T-helper 2 cell treated with Interferon-gamma antibody and Interleukin-4, amounts not matched to agents 100 ng/mL and 5 ng/mL, for 36 hours (primary cell): ENCODE measurements around the gene SHISA9. TPM values are rescaled to one million over a fixed set of nuclear protein-coding genes. Genes with fewer than 3 reads are reported as not detected.
"Not testable (repeated sequence)": the region's sequence is repeated elsewhere in the genome, so short reads cannot be mapped to it uniquely, and the experiment has no call there.

Source experiments
- intact Hi-C: fragments of 100-400 bp; cut with micrococcal nuclease; formaldehyde crosslinking; loops from one replicate; pipeline ENCODE4 v1.15.1; 2023
- total RNA-seq: library from RNA; stranded (reverse); gene quantifications from 2 replicates; pipeline ENCODE4 v1.2.3, GENCODE V29; 2022

The SHISA9 gene
- 0.02 TPM in 1 of 2 replicates, not detected in the other for total RNA-seq

DNA sequence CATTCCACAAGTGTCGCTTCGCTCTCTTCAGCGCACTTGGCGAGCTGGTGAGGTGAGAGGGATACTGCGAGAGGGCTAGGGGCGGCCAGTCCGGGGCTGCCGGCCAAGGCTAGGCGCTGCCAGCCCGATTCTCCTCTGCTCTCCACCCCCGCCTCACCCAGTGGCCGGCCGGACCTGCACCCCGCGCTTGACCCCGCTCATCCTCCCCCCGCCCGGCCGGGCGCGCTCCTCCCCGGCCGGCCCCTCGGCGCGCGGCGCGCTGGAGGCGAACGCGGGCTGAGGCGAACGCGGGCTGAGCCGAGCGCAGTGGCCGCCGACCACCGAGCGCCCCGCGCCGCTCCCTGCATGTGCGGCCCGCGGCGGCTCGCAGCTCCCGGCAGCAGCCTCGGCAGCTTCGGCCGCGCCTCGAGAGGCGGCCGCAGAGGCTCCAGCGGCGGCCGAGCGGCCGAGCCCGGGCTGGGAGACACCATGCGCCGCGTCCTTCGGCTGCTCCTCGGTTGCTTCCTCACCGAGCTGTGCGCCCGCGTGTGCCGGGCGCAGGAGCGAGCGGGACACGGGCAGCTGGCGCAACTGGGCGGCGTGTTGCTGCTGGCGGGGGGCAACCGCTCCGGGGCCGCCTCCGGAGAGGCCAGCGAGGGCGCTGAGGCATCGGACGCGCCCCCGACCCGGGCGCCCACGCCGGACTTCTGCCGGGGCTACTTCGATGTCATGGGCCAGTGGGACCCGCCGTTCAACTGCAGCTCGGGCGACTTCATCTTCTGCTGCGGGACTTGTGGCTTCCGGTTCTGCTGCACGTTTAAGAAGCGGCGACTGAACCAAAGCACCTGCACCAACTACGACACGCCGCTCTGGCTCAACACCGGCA lies at the start of gene SHISA9:
TSS of gene SHISA9 (plus strand) at position 2 of the 865 bp plus-strand sequence.
- intact Hi-C loops = no loop called here

DNA sequence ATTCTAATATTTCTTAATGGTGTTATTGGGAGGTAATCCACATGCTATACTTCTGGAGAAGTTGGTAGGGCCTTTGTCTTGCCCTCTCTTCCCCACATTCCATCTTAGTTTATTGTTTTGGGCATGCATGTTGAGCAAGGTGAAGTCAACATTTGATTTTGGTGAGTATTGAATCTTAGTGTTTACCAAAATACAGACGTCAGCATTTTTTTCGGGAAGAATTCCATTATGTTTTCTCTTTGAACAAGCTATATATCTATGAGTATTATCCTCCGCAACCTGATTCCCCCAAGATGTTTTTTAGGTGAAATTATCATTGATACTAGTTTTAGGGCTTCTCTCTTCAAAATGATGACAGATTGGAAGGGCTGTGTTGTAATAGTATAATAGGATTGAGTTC lies 47.4 kb upstream of the SHISA9 start:
- intact Hi-C loops = no loop called here

DNA sequence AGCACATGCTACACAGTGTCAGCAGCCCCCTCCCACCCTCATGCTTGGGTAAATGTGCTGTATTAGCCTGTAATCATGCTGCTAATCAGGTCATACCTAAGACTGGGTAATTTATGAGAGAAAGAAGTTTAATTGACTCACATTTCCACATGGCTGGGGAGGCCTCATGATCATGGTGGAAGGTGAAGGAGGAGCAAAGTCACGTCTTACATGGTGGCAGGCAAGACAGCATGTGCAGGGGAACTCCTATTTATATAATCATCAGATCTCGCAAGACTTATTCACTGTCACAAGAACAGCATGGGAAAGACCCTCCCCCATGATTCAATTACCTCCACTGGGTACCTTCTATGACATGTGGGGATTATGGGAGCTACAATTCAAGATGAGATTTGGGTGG lies 44.0 kb upstream of the SHISA9 start:
- intact Hi-C loops = not testable (repeated sequence)

DNA sequence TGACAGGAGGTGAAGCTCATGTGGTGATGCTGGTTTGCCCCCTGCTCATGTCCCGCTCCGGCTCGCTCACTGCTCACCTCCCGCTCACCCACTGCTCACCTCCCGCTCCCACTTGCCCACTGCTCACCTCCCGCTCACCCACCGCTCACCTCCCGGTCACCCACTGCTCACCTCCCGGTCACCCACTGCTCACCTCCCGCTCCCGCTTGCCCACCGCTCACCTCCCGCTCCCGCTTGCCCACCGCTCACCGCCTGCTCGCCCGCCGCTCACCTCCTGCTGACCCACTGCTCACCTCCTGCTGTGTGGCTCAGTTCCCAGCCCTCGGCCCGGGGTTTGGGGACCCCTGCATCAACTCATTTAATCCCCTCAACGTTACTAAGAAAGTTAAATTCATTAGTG lies 39.1 kb upstream of the SHISA9 start:
- intact Hi-C loops = no loop called here

DNA sequence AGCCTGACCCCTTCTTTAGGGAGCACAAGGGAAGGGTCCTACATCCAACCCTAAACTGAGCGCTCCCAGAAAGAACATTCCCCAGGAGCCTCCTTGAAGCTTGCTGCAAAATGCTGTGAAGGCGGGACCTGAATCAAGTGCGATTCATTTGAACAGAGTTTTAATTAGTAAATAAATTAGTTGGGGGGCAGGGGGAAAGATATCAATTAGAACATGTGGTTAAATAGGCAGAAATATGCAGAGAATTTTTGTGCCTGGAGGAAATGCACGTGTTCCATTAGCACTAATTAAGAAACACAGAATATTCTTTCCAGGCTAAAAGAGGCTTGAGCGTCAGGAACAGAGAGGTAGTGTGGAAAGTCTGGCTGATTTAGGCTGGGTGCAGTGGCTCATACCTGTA lies 38.5 kb upstream of the SHISA9 start:
- intact Hi-C loops = no loop called here

DNA sequence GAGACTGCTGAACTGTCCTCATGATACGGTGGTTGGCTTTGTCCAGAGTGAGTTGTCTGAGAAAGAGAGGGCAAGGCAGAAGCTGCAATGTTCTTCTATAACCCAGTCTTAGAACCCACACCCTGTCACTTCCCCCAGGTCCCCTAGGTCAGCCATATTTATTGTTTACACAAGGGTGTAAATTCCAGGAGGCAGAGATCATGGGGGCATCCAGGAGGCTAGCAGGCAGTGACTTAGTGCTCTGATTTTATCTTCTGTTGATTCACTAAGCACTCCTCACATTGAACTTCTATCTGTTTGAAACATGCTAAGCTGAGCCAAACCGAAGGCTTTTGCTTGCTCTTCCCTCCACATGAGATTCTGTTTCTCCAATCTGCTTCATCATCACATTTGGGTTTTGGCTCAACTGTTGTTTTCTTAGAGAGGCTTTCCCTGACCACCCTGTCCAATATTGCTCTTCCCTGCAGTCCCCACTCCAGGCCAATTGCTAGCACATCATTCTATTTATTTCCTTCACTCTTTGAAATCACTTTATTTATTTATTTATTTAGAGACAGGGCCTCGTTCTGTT lies 34.3 kb upstream of the SHISA9 start:
- intact Hi-C loops = no loop called here

DNA sequence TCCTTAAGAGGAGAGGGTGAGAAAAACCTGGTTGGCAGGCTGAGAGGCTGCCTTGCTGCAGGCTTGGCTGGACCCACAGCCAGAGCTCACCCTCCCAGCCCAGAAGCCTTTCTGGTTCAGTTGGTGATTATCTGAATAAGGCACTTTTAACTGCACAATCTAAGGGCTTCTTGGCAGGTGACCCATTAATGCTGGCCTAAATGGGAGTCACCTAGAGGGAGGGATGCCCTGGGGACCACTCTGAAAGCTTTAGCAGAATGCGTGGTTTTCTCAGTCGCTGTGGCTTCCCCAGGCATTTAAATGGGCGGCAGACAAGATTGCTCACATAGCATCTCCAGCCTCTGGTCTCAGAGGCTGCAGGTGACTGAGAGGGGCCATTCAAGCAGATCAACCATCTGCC lies 33.2 kb upstream of the SHISA9 start:
- intact Hi-C loops = no loop called here

DNA sequence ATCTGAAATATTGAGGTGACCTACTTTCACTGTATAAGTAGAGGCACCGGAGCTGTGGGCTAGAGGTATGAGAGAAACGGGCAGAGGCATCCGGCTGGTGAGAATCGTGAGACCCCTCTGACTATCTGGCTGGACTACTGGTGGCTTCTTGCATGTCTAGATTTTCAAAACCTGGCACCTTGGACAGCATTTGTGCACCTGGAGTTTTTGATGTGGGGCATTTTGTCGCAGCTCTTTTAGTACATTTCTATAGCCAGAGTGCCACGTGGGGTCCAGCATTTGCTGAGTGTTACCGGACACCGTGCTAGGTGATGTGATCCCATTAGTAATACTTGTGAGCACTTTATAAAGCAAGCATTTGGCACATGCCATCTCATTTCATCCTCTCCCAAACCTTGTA lies 32.6 kb upstream of the SHISA9 start:
- intact Hi-C loops = no loop called here

DNA sequence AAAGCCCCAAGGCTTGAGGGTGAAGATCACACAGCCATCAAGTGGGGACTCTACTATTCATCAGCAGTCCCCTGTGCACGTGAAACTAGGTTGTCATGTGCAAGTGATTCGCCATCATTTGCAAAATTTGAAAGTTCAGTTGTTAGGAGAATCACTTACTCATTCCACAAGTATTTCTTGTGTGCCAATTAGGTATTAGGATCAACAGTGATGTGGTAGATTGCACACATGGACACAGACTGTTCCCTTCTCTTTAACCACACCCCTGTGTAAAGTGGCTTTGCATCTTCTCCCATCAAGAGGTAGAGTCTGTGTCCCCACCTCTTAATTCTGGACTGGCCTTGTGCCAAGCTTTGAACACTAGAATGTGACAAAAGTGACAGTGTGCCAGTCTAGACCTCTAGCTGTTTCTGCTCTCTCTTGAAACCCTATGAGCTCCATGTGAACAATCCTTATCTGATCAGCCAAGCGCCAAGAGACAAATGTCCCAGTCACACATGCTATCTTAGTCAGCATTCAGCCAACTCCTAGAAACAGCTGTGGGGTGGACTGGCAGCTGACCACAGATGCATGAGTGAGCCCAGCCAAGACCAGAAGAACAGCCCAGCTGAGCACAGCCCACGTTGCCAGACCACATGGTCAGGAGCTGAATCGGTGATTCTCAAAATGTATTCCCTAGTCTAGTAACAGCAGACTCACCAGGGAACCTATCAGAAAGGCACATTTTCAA lies 31.5 kb upstream of the SHISA9 start:
- intact Hi-C loops = no loop called here

DNA sequence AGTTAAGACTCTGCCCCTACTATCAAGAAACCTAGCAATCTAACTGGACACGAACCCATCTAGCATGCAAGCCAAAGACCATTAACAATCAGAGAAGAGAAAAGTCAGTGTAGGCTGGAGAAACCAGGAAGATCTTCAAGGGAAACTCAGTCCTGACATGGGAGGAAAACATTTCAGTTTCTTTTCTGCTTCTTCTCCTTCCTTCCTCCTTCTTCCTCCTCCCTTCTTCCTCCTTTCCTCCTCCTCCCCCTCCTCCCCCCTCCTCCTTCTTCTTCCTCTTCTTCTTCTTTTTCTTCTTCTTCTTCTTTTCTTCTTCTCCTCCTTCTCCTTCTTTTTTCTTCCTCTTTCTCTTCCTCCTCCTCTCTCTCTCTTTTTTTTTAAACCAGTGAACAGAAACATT lies 29.6 kb upstream of the SHISA9 start:
- intact Hi-C loops = no loop called here

DNA sequence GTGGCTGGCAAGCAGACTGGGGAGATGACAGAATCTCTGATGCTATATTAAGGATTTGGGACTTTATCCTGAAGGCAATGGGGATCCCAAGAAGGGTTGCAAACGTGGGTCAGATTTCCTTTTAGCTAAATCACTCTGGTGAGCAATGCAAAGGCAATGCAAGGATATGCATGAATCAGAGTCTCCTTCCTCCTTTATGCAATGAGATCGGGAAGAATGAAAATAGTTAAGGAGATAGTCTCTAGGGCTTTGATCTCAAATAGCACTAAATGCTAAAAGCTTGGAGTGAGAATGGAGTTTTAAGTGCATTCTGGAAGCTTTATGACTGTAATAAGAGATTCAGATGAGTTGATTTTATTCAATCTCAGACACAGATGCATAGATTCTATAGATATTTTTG lies 27.2 kb upstream of the SHISA9 start:
- intact Hi-C loops = no loop called here

DNA sequence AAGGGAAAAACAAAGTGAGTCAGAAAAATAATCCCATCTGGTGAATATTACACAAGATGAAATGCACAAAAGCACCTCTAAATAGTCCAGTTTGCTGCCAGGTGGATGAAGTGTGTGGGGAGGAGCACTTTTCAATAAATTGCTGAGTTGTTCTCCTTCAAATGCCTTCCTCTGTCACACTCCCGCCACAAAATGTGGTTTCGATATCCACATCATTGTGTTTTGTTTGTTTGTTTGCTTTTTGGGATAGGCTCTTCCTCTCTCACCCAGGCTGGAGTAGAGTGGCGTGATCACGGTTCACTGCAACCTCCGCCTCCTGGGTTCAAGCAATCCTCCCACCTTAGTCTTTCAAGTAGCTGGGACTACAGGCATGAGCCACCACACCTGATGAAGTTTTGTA lies 24.6 kb upstream of the SHISA9 start:
- intact Hi-C loops = no loop called here

DNA sequence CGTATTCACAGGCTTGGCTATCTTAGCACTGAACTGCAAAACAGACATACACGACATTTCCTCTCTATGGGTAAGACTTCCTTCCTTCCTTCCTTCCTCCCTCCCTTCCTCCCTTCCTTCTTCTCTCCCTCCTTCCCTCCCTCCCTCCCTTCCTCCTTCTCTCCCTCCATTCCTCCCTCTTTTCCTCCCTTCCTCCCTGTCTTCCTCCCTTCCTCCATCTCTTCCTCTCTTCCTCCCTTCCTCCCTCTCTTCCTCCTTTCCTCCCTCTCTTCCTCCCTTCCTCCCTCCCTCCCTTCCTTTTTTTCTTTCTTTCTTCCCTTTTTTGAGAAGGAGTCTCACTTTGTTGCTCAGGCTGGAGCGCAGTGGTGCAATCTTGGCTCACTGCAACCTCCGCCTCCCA lies 22.4 kb upstream of the SHISA9 start:
- intact Hi-C loops = no loop called here

DNA sequence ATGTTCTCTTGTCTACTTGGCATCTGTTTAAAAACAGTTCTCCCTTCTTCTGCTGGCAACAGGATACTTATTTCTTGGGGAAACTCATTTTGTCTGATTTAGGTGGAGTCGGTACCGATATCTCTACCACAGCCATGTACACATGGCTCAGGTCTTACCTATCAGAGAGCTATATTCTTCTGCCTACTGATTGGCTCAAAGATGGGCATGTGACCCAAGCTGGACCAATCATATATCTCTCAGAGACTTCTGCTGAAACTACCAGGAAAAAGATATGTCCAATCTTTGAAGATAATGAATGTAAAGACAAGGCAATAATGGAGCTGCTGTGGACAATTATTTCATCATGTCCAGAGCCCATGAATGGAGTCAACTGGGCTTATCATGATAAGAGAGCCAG lies 21.6 kb upstream of the SHISA9 start:
- intact Hi-C loops = no loop called here

DNA sequence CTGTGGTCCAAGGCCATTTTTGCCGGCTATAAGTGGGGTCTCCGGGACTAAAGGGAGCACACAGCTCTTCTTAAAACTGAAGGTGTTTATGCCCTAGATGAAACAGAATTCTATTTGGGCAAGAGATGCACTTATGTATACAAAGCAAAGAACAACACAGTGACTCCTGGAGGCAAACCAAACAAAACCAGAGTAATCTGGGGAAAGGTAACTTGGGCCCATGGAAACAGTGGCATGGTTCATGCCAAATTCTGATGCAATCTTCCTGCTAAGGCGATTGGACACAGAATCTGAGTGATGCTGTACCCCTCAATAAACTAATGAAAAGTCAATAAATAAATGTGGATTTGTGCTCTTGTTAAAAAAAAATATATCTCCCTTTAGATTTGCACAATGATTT lies 20.2 kb upstream of the SHISA9 start:
- intact Hi-C loops = no loop called here

DNA sequence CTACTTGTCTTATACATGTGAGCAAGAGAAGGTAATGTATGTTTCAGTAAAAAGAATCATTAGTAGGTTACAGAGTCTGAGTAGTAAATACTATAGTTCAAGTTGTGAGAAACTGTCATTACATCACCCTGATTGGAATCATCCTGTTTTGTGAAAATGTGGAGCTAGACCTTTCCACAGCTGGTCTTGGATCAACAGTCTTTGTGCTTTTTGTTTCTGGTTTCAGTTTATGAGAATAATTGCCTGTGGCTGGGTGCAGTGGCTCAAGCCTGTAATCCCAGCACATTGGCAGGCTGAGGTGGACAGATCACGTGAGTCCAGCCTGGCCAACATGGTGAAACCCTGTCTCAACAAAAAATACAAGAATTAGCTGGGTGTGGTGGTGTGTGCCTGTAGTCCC lies 19.7 kb upstream of the SHISA9 start:
- intact Hi-C loops = no loop called here

DNA sequence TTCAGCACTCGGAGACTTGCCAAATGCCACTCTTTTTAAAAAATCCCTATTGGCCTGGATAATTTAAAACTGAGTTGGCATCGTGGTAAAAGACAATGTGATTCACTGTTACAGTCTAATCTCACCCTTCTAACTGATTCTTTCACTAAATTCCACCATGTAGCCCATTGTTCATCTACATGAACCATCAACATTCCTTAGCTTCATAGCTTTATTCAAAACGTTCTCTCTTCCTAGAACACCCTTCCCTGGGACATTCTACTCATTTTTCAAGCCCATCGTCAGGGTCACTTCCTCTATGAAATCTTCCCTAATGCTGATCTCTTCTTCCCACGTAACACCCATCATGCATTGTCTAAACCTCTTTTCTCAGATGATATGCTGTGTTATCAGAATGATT lies 15.7 kb upstream of the SHISA9 start:
- intact Hi-C loops = no loop called here

DNA sequence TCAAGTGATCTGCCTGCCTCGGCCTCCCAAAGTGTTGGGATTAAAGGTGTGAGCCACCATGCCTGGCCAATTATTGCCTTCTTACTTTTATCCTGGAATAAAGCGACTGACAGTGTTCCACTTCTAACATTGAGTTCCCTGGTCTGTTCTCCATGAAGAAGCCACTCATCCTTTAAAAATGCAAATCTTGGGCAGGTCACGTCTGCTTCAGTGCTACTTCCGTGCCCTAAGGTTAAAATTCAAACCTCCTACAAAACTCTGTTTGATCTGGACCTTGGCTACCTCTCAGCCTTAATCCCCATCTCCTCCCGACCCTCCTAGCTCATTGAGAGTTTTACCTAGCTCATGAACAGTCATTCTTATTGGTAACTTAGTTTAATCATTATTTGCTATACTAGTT lies 9.6 kb upstream of the SHISA9 start:
- intact Hi-C loops = no loop called here

DNA sequence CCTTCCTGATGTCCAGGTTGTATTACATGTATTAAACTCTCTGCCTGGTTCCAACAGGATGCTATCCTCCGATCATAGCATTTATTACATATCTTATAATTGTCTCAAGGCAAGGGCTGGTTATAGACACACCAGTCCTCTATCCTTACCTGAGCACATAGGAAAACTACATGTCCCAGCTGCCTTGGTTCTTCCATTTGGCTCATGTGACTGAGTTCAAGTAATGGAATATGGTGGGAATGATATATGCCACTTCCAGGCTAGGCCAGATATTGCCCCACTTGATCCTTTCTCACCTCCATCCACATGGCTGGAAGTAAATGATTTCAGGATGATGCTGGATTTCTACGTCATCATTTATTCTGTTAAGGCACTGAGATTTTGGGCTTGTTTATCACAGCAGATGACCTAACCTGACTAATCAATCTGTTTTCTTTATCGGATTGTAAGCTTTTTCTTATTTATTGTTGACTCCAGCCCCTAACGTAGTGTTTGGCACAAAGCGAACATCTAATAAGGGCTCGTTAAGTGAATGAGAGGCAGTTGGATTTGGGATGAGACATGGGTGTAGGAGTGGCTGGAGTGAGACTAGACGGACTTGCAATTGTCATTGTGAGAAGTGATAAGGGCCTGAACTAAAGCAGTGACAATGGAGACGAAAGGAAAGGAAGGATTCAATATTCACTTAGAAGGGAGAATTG lies 8.2 kb upstream of the SHISA9 start:
- intact Hi-C loops = no loop called here

DNA sequence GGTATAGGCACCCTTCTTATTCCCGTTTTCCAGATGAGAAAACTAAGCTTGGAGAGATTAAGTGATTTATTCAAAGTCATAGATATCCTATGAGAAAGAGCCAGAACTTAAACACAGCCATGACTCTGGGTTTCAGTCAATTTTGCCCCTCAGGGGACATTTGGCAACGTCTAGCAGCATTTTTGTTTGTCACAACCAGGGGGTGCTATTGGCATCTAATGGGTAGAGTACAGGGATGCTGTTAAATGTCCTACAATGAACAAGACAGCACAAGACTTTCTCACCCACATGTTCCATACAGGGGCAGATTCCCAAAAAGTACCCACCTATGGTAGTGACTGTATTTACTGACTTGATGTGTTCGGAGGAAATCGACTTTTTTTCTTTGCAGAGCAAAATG lies 4.8 kb upstream of the SHISA9 start:
- intact Hi-C loops = no loop called here

DNA sequence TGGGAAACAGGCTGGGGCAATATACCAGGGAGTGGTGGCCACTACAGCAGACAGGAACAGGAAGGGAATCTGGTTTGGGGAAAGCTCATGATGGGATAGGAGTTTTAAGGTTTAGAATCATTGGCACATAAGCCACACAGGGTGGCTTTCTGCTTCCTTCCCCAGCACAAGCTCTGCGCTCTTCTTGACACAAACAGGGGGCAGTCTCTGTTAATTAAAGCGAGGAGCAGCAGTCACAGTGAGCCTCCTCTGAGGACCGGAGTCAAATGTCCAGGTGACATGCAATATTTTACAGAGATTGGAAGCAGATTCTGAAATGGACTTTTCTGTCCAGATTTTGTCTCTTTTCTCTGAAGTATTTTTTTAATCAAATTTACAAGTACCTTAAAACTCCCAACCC lies 2.8 kb upstream of the SHISA9 start:
- intact Hi-C loops = no loop called here
